Epithelial cell of proximal tubule (primary cell): ENCODE data around the gene BCDIN3D. TPM values are rescaled to one million over a fixed set of nuclear protein-coding genes. Genes with fewer than 3 reads are reported as not detected.

ENCODE experiments used
- DNase-seq: peaks from one replicate; pipeline ENCODE4 v3.0.0-alpha.2; 2011; ENCODE audit warnings: low read depth
- H3K4me3 ChIP-seq: 2 replicates; pipeline ENCODE4 v1.5.1; 2011; ENCODE audit warnings: low read depth, mild to moderate bottlenecking, low read length
- CTCF ChIP-seq: conservative IDR thresholded peaks from 2 replicates; pipeline ENCODE4 v1.5.1; 2012; ENCODE audit warnings: low read depth, mild to moderate bottlenecking, low read length
- total RNA-seq: library from RNA; depleted of rRNA; stranded (reverse); fragments of >200 nt; gene quantifications from 2 replicates; pipeline ENCODE4 v1.2.3, GENCODE V29; 2015

Gene BCDIN3D
- total RNA-seq, 1 donor from 2014 or later: 7.1 TPM

GRCh38 chr12:49831717-49832116 lies 11.2 kb downstream of the BCDIN3D start:
- no peak overlapping the region for H3K4me3 ChIP-seq
- DNase-seq: no peak
- TF ChIP-seq CTCF: no peak

GRCh38 chr12:49828133-49829091 lies 14.5 kb downstream of the BCDIN3D start, which contains the start of gene NCKAP5L:
Gene NCKAP5L (minus strand): TSS chr12:49828413. CDS start chr12:49804044, 24,369 bp downstream.
- peak; percentile 55 for DNase-seq
- no peak for TF ChIP-seq CTCF
- H3K4me3 ChIP-seq: peak within 1 kb of the TSS; percentile 74

- no peak for TF ChIP-seq CTCF
- no peak for DNase-seq
- H3K4me3 ChIP-seq: peak overlapping the region; percentile 74
Observed at GRCh38 chr12:49827401-49828099, 15.4 kb downstream of the BCDIN3D start.

GRCh38 chr12:49827051-49827400 lies 15.9 kb downstream of the BCDIN3D start:
- peak overlapping the region; percentile 74 for H3K4me3 ChIP-seq
- DNase-seq: no peak
- TF ChIP-seq CTCF: no peak

GRCh38 chr12:49825971-49826421 lies 16.9 kb downstream of the BCDIN3D start:
- no peak for TF ChIP-seq CTCF
- no peak for DNase-seq
- H3K4me3 ChIP-seq: no peak overlapping the region

GRCh38 chr12:49825360-49825970 lies 17.4 kb downstream of the BCDIN3D start:
- H3K4me3 ChIP-seq: no peak overlapping the region
- DNase-seq: no peak
- TF ChIP-seq CTCF: no peak
